ENCODE results near the gene CCL23.
"Not testable (repeated sequence)": the region's sequence is repeated elsewhere in the genome, so short reads cannot be mapped to it uniquely, and the experiment has no call there.

CCL23 gene

DNA sequence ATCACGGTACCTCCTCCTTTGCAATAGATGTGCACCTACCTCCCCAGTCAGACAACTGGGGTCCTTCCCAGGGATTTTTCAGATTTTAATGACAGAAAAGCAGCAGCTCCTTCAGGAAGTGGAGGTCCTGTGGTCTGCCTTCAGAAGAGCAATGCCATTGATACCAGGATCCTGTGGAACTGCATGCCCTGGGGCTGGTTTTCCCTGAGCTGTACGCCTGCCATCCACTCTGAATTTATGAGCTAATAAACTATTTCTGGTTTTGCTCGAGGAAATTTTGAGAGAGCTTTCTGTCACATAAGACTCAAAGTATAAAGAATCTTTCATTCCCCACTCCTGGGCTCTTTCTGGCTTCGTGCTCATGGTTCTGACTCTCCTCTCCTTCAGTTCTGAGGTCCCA, 10.0 kb upstream of the CCL23 start:
- TF ChIP-seq, protein P1, sequence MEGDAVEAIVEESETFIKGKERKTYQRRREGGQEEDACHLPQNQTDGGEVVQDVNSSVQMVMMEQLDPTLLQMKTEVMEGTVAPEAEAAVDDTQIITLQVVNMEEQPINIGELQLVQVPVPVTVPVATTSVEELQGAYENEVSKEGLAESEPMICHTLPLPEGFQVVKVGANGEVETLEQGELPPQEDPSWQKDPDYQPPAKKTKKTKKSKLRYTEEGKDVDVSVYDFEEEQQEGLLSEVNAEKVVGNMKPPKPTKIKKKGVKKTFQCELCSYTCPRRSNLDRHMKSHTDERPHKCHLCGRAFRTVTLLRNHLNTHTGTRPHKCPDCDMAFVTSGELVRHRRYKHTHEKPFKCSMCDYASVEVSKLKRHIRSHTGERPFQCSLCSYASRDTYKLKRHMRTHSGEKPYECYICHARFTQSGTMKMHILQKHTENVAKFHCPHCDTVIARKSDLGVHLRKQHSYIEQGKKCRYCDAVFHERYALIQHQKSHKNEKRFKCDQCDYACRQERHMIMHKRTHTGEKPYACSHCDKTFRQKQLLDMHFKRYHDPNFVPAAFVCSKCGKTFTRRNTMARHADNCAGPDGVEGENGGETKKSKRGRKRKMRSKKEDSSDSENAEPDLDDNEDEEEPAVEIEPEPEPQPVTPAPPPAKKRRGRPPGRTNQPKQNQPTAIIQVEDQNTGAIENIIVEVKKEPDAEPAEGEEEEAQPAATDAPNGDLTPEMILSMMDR (IDR thresholded peaks at IDR 0.05; ENCODE audit: extremely low read depth, insufficient read depth, missing control alignments) = no peak
- in situ Hi-C loops (cut with MboI; ENCODE audit: low pct_unique_long_range_greater_than_20kb, low sequenced_read_pairs, unreplicated experiment) = no loop called here
- no peak for DNase-seq (ENCODE audit: low spot score)

DNA sequence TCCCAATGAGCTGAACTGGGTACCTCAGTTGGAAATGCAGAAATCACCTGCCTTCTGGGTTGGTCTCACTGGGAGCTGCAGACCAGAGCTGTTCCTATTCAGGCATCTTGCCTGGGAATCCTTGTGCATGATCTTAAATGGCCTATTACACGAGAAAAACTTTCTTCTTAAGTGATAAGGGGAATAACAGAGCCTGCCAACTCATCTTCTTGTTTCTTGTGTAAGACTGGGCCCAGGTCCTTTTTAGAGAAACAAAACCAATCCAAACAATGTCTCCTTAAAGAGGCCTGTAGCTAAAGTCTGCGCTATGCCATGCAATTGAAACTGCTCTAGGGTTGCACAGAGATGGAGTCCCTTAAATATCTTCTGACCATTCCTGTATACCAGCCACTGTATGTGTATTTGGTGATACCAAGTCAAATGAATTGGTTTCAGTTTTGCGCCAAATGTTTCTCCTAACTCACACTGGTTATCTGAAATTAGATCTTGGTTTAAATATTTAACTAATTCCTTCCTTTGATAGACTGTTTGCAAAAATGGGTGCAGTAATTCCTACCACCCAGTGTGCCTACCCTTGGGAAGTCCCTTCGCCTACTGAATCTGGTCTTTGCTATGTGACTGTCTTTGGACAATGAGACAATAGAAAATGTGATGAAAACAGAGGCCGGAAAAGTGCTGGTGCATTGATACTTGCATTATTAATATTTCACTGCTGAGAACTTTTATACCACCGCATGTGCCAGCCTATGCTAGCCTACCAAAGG, 6.5 kb upstream of the CCL23 start:
- TF ChIP-seq, protein P1 (IDR thresholded peaks at IDR 0.05; ENCODE audit: extremely low read depth, insufficient read depth, missing control alignments) = no peak
- in situ Hi-C loops (cut with MboI; ENCODE audit: low pct_unique_long_range_greater_than_20kb, low sequenced_read_pairs, unreplicated experiment) = no loop called here
- no peak for DNase-seq (ENCODE audit: low spot score)

DNA sequence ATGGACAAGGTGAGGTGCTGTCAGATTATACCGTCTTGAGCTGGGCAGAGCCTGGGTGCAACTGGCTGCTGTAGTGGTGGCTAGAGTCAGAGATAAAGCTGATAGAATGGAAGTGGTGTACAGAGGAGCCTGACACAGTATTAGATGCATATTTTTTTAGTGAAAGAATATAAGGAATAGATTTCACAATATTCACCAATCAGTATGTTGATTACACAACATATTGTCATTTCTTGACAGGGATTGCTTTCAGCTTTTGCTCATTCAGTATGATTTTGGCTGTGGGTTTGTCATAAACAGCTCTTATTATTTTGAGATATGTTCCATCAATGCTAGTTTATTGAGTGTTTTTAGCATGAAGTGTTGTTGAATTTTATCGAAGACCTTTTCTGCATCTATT, 1.7 kb upstream of the CCL23 start:
- TF ChIP-seq, protein P1 (IDR thresholded peaks at IDR 0.05; ENCODE audit: extremely low read depth, insufficient read depth, missing control alignments) = no peak
- in situ Hi-C loops (cut with MboI; ENCODE audit: low pct_unique_long_range_greater_than_20kb, low sequenced_read_pairs, unreplicated experiment) = loop anchor here (10.0 kb wide), 1 partner anchor 55 kb away; no protein-coding TSS in a partner anchor
- no peak for DNase-seq (ENCODE audit: low spot score)

DNA sequence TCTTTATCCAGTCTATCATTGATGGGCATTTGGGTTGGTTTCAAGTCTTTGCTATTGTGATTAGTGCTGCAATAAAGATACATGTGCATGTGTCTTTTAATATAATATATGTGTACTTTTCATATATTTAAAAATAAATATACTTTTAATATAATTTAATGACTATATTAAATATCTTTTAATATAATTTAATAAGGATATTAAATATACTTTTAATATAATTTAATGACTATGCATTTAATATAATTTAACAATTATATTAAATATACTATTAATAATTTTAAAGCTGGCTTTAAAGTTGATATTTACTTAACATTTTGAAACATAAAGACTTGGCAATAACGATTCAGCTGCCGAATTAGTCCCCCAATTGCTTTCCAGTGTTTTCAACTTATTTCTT, 1.2 kb downstream of the CCL23 start:
- in situ Hi-C loops (cut with MboI; ENCODE audit: low pct_unique_long_range_greater_than_20kb, low sequenced_read_pairs, unreplicated experiment) = loop anchor here (10.0 kb wide), 1 partner anchor 58 kb away; no protein-coding TSS in a partner anchor
- TF ChIP-seq, protein P1 (IDR thresholded peaks at IDR 0.05; ENCODE audit: extremely low read depth, insufficient read depth, missing control alignments) = no peak
- DNase-seq (ENCODE audit: low spot score) = no peak

DNA sequence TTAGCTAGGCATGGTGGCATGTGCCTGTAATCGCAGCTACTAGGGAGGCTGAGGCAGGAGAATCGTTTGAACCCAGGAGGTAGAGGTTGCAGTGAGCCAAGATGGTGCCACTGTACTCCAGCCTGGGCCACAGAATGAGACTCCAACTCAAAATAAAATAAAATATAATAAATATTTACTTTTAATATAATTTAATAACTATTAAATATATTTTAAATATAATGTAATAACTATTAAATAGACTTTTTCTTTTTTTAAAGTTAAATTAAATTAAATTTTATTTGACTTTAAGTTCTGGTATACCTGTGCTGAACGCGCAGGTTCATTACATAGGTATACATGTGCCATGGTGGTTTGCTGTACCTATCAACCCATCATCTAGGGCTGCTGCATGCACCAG, 1.9 kb downstream of the CCL23 start:
- DNase-seq (ENCODE audit: low spot score) = not testable (repeated sequence)
- in situ Hi-C loops (cut with MboI; ENCODE audit: low pct_unique_long_range_greater_than_20kb, low sequenced_read_pairs, unreplicated experiment) = loop anchor here (10.0 kb wide), 1 partner anchor 59 kb away; no protein-coding TSS in a partner anchor

DNA sequence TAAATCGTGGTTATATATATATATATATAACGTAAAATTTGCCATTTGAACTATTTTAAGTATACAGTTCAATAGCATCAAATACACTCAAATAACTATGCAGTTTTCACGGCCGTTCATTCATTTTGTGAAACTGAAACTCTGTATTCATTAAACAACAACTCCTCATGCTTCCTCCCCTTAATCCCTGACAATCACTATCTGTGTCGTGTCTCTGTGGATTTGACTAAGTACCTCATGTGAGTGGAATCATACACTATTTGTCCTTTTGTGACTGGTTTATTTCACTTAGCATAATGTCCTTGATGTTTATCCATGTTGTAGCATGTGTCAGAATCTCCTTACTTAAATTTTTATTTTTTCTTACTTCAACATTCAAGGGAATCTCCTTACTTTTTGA, 2.8 kb downstream of the CCL23 start:
- TF ChIP-seq, protein P1 (IDR thresholded peaks at IDR 0.05; ENCODE audit: extremely low read depth, insufficient read depth, missing control alignments) = no peak
- in situ Hi-C loops (cut with MboI; ENCODE audit: low pct_unique_long_range_greater_than_20kb, low sequenced_read_pairs, unreplicated experiment) = loop anchor here (10.0 kb wide), 1 partner anchor 60 kb away; no protein-coding TSS in a partner anchor
- no peak for DNase-seq (ENCODE audit: low spot score)

DNA sequence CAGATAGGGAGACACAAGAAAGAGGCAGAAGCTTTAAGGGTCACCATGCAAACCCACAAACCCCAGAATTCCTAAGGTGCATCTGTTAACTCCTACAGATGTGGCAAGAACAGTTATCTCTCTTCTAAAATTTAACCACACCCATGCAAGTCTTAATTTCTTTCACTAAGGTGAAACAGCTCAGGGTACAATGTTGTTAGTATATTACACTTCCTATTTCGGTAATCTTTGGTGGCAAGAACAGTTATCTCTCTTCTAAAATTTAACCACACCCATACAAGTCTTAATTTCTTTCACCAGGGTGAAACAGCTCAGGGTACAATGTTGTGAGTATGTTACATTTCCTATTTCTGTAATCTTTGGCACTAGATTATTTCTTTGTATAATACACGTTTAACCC, 6.6 kb downstream of the CCL23 start:
- in situ Hi-C loops (cut with MboI; ENCODE audit: low pct_unique_long_range_greater_than_20kb, low sequenced_read_pairs, unreplicated experiment) = loop anchor here (10.0 kb wide), 1 partner anchor 64 kb away; no protein-coding TSS in a partner anchor
- TF ChIP-seq, protein P1 (IDR thresholded peaks at IDR 0.05; ENCODE audit: extremely low read depth, insufficient read depth, missing control alignments) = no peak
- DNase-seq (ENCODE audit: low spot score) = no peak
